HFFc6 (cell line): Measurements from ENCODE around the gene NCKAP5. TPM values are rescaled to one million over a fixed set of nuclear protein-coding genes. Genes with fewer than 3 reads are reported as not detected.
A peak's percentile ranks its signal among the peaks of the same experiment; 100 is the strongest.

Source experiments
- DNase-seq: peaks from one replicate; pipeline ENCODE4 v3.0.0-alpha.2; 2018
- H3K27ac Mint-ChIP-seq: 2 replicates; pipeline ENCODE4 v1.8.0; 2020; ENCODE audit warnings: mild to moderate bottlenecking, mixed read lengths
- H3K27me3 Mint-ChIP-seq: 2 replicates; pipeline ENCODE4 v1.8.0; 2021; ENCODE audit warnings: mild to moderate bottlenecking, moderate library complexity, mixed read lengths; ENCODE audit not compliant: insufficient read depth
- H3K36me3 Mint-ChIP-seq: 2 replicates; pipeline ENCODE4 v1.8.0; 2021; ENCODE audit warnings: low read depth, mixed read lengths
- H3K4me1 Mint-ChIP-seq: 2 replicates; pipeline ENCODE4 v1.8.0; 2020; ENCODE audit warnings: low read depth, mixed read lengths
- H3K4me3 Mint-ChIP-seq: 2 replicates; pipeline ENCODE4 v1.8.0; 2020; ENCODE audit warnings: mild to moderate bottlenecking, moderate library complexity, mixed read lengths
- H3K9me3 Mint-ChIP-seq: 2 replicates; pipeline ENCODE4 v1.8.0; 2020; ENCODE audit warnings: mild to moderate bottlenecking, mixed read lengths
- total RNA-seq, 6 experiments: library from RNA; stranded (reverse); fragmentation: NEBNext Ultra II Directional; extraction: Animal tissue kit (Norgen Biotek cat#: 25700); gene quantifications; 2 replicates in 1 of 6; 3 replicates in 5 of 6; pipeline ENCODE4 v1.2.3, GENCODE V29; 2021
- TF ChIP-seq, protein P1 (sequence below): fragments of 200-600 bp; sonication (generic); IDR thresholded peaks from 2 replicates; pipeline ENCODE4 v1.5.0; 2021; ENCODE audit warnings: antibody characterized with exemption, mild to moderate bottlenecking

The NCKAP5 gene
- total RNA-seq, 6 experiments from 2014 or later: 0.31 to 4.0 (median 3.1) TPM

DNA sequence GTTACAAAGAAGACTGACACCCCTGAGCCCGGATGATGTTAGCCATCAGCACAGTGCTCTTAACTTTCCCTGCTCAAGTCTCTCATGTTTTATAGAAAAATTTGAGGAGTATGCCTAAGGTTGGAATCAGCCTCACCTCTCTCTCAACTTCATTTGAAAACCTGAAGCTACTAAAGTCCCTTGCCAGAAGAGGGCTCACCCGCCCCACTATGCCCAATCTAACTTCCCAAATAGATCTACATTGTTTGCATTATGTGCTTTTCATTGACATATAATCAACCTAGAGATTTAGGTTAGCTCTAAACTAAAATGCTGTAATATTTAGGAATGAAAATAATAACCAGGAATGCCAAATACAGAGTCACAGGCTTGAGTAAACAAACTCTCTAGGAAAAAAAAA, 305.4 kb downstream of the NCKAP5 start:
- H3K4me1 Mint-ChIP-seq: peaks cover 31% of the 10 kb centered on the region; the same call in 1 of the 2 replicates
- H3K4me3 Mint-ChIP-seq: no peak overlapping the region
- no peak for DNase-seq
- TF ChIP-seq, protein P1, sequence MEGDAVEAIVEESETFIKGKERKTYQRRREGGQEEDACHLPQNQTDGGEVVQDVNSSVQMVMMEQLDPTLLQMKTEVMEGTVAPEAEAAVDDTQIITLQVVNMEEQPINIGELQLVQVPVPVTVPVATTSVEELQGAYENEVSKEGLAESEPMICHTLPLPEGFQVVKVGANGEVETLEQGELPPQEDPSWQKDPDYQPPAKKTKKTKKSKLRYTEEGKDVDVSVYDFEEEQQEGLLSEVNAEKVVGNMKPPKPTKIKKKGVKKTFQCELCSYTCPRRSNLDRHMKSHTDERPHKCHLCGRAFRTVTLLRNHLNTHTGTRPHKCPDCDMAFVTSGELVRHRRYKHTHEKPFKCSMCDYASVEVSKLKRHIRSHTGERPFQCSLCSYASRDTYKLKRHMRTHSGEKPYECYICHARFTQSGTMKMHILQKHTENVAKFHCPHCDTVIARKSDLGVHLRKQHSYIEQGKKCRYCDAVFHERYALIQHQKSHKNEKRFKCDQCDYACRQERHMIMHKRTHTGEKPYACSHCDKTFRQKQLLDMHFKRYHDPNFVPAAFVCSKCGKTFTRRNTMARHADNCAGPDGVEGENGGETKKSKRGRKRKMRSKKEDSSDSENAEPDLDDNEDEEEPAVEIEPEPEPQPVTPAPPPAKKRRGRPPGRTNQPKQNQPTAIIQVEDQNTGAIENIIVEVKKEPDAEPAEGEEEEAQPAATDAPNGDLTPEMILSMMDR: peak; percentile 66
- H3K27ac Mint-ChIP-seq: no peak overlapping the region
- H3K27me3 Mint-ChIP-seq: no peaks in the 10 kb centered on the region
- no peaks in the 10 kb centered on the region for H3K36me3 Mint-ChIP-seq
- H3K9me3 Mint-ChIP-seq: no peaks in the 10 kb centered on the region

DNA sequence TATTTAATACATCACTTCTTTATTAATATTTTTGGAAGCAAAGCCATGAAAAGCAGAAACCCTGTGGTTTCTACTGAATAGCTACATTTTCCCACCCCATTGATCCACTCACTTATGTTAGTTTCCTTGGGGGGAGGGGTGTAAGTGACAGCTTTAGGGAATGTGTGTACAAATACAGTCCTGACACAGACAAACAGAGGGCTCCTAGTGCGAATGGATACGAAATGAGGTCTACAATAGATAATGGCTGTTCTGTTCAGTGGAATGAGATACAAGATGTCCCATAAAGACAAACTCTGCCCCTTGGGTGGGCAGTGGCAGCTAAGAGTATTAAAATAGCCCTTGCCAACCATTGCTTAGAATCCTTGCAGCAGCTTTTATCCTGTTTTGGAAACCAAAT, 312.9 kb downstream of the NCKAP5 start:
- Mint-ChIP-seq H3K27me3 (peaks cover 1% of the 10 kb centered on the region; the same call in 1 of the 2 replicates), H3K27ac (no peak overlapping the region), H3K36me3 (no peaks in the 10 kb centered on the region), H3K9me3 (no peaks in the 10 kb centered on the region), H3K4me3 (no peak overlapping the region), H3K4me1 (no peaks in the 10 kb centered on the region)
- no peak for DNase-seq
- TF ChIP-seq, protein P1: no peak

DNA sequence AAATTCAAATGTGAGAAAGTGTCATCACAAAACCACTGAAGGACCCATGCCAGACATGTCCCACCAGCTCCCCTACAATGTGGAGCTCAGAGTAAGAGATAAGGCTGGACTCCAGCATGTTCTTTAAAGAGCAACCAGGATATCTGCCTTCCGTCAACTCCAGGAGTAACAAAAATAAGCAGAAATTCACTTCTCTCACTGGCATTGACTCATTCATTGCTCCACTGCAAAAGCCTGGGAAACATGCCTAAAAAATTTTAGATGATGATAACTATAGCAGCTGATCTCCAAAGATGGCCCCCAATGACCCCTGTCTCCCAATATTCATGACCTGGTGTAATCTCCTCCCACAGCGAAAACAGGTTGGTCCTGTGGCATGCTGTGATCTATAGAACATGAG, 314.5 kb downstream of the NCKAP5 start:
- Mint-ChIP-seq H3K27me3 (peaks cover 3% of the 10 kb centered on the region; the same call in 1 of the 2 replicates), H3K9me3 (no peaks in the 10 kb centered on the region), H3K4me3 (no peak overlapping the region), H3K27ac (no peak overlapping the region), H3K4me1 (no peaks in the 10 kb centered on the region), H3K36me3 (no peaks in the 10 kb centered on the region)
- DNase-seq: no peak
- TF ChIP-seq, protein P1: no peak

DNA sequence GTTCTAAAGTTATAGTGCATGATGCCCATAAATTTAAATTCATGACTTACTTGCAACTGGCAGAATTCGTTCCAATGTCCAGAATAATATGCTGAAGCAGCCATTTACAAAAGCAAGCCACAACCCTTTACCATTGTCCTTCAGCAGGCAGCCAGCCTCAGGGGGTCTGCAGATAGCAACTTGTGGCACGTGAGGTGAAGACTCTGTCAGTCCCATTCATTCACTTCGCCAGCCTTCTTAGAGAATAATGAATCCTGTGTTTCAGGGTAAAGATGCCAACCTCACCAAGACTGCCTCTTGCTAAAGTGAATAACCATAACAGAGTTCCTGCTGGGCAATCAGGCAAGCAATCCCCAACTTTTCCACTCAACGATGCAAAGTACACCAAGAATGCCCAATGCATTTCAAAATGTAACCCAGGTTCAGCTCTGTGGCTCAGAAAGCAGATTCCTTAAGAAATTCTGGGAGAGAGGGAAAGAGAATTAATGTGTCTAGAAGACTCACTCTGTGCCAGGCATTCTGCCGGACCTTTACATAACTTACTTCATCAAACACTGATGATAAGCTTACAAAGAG, 315.4 kb downstream of the NCKAP5 start:
- Mint-ChIP-seq H3K4me3 (no peak overlapping the region), H3K36me3 (no peaks in the 10 kb centered on the region), H3K9me3 (no peaks in the 10 kb centered on the region), H3K27me3 (peaks cover 3% of the 10 kb centered on the region; the same call in 1 of the 2 replicates), H3K4me1 (peaks cover 6% of the 10 kb centered on the region; the same call in 1 of the 2 replicates), H3K27ac (no peak overlapping the region)
- TF ChIP-seq, protein P1: no peak
- DNase-seq: no peak

DNA sequence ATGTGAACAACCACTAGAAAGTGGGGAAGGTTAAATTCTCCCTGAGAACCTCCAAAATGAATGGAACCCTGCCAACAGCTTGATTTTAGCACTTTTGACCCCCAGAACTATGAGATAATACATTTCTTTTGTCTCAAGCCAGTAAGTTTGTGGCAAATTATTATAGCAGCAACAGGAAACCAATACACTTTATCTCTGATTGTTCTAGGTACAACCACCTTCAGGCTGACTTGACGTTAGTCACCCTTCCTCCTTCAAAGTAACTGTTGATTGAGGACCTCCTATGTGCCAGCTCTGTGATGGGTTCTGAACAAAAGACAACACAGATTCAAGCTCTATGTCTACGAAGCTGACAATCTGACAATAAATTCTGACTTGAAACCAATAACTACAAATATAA, 318.9 kb downstream of the NCKAP5 start:
- peak overlapping the region; percentile 10; the same call in 1 of the 2 replicates for H3K27ac Mint-ChIP-seq
- H3K4me3 Mint-ChIP-seq: no peak overlapping the region
- H3K27me3 Mint-ChIP-seq: peaks cover 3% of the 10 kb centered on the region; the same call in 1 of the 2 replicates
- TF ChIP-seq, protein P1: no peak
- no peak for DNase-seq
- H3K4me1 Mint-ChIP-seq: peaks cover 14% of the 10 kb centered on the region
- H3K9me3 Mint-ChIP-seq: no peaks in the 10 kb centered on the region
- no peaks in the 10 kb centered on the region for H3K36me3 Mint-ChIP-seq
